ENCODE measurements around the gene MXRA8.

- TF ChIP-seq CTCF (conservative IDR thresholded peaks at IDR 0.05; ENCODE audit: low read depth, low read length) (no peak), EZH2phosphoT487 (IDR thresholded peaks at IDR 0.05; ENCODE audit: borderline replicate concordance, low read length) (no peak), EZH2 (IDR thresholded peaks at IDR 0.05; ENCODE audit: low read length, unreplicated experiment) (no peak)
These were observed 14.4 kb downstream of the MXRA8 start for GRCh38 chr1:1343811-1344421.

Data from PC-3 (cell line).